Transverse colon (tissue), 4 donors: ENCODE results near the gene RINT1. TPM values are rescaled to one million over a fixed set of nuclear protein-coding genes. Genes with fewer than 3 reads are reported as not detected.

Experiments
- DNase-seq: peaks from one replicate; pipeline ENCODE4 v3.0.0-alpha.2; 2019
- H3K27ac ChIP-seq, 4 donors: fragments of 200-600 bp; sonication (generic); 2 replicates each; pipeline ENCODE4 v1.5.1; 2016 to 2018; ENCODE audit warnings: inconsistent platforms in 4 of 4
- H3K27me3 ChIP-seq: fragments of 200-600 bp; sonication (generic); 2 replicates; pipeline ENCODE4 v1.5.1; 2017; ENCODE audit warnings: inconsistent platforms
- H3K36me3 ChIP-seq, 4 donors: fragments of 200-600 bp; sonication (generic); 2 replicates each; pipeline ENCODE4 v1.5.1; 2017 to 2019; ENCODE audit warnings: inconsistent platforms in 4 of 4
- H3K4me1 ChIP-seq, 4 donors: fragments of 200-600 bp; sonication (generic); 2 replicates each; pipeline ENCODE4 v1.5.1; 2017 to 2020; ENCODE audit warnings: inconsistent platforms in 4 of 4
- H3K4me3 ChIP-seq, 4 donors: fragments of 200-600 bp; sonication (generic); 1 replicate in 1 of 4; 2 replicates in 3 of 4; pipeline versions ENCODE4 v1.5.1 to v1.6.1; 2017 to 2019; ENCODE audit warnings: inconsistent platforms in 4 of 4
- H3K9me3 ChIP-seq, 2 donors: fragments of 200-600 bp; sonication (generic); 2 replicates each; pipeline ENCODE4 v1.5.1; 2017 to 2019; ENCODE audit warnings: inconsistent platforms in 2 of 2
- EP300 ChIP-seq: sonication (generic); formaldehyde crosslinking; IDR thresholded peaks from one replicate; pipeline ENCODE4 v1.6.1; 2017; ENCODE audit warnings: antibody characterized with exemption, low read depth
- POLR2A ChIP-seq: fragments of 450-650 bp; IDR thresholded peaks from one replicate; pipeline ENCODE4 v1.6.1; 2016; ENCODE audit warnings: antibody characterized with exemption, mild to moderate bottlenecking, moderate library complexity
- POLR2AphosphoS5 ChIP-seq, 3 donors: sonication (generic); formaldehyde crosslinking; IDR thresholded peaks; one replicate each; pipeline ENCODE4 v1.6.1; 2016; ENCODE audit warnings: antibody characterized with exemption in 3 of 3
- WGBS, 2 donors: methylation state at CpG; one replicate each; pipeline ENCODE4 v1.1.5; 2018; ENCODE audit warnings: low coverage in 1 of 2; 5-methylcytosine and 5-hydroxymethylcytosine counted together
- in situ Hi-C, 4 donors: fragments of 200-750 bp; cut with MboI; loops; one replicate each; pipeline versions ENCODE4 v1.15.0 to v1.15.1; 2017; ENCODE audit warnings: low sequenced_read_pairs in 3 of 4, low pct_ligation_motif_present in 1 of 4, low pct_unique_long_range_greater_than_20kb in 1 of 4
- intact Hi-C: fragments of 100-400 bp; cut with DNase I; formaldehyde crosslinking; loops from one replicate; pipeline ENCODE4 v1.15.1; 2023; ENCODE audit warnings: low total_unique reads
- total RNA-seq, 4 donors: library from RNA; depleted of rRNA; stranded (reverse); fragments of >200 nt; gene quantifications; one replicate each; pipeline ENCODE4 v1.1.0, GENCODE V29; 2016
- TF ChIP-seq, protein P1 (sequence below), 5 experiments: fragments of 200-600 bp in 3 of 5; fragments of 450-650 bp in 2 of 5; sonication (generic) in 3 of 5; IDR thresholded peaks; 1 replicate in 2 of 5; 2 replicates in 3 of 5; pipeline ENCODE4 v1.5.1; 2016 to 2017; ENCODE audit warnings: antibody characterized with exemption in 5 of 5, inconsistent platforms in 3 of 5, mild to moderate bottlenecking in 2 of 5, moderate library complexity in 1 of 5

RINT1 gene
- 10 to 100 TPM in 3 of 4 donors, 1 to 10 TPM in 1; 10.0 to 37.2 (median 19.0) TPM for total RNA-seq

DNA sequence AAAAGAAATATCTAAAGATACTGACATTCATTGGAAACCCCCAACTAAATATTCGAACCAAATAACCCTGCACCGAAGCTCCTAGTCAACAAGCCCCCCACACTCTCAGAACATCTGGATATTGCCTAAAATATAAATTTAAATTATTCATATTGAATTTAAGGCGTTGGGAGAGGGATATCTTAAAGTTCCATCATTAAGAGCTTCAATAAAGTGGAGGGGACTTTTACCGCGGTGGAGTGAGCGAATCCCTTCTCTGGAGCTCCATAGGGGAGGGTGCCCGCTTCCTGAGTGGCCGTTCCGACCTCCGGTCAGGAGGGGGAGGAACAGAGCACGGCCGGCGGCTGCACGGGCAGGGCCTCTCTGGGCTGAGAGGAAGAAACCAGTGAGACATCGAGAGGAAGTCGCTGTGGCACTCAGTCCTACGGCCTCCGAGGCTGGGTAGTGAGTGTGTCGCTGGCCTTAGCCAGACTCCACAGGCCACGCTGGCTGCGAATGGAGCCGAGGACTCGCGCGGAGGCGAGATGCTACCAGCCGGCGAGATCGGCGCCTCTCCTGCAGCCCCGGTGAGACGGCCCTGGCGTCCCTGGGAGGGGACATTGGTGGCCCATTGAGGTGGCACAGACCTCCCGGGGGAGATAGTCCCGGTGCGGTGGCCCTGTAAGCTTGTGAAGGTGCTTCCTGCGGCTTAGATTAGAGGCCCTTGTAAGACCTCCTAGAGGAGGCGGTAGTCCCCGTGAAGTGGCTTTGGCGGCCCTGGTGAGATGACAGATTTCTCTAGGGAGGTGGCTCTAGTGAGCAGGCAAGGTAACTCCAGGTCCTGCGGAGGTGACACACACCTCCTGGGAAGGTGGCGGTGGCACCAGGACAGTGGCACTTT lies at the start of gene RINT1:
Gene RINT1 (plus strand): TSS at position 410 of the 880 bp plus-strand sequence. CDS start 115 bp downstream, at position 525.
- WGBS, 2 donors, result 2 to 20% methylated on average over 1 to 35 of the region's 42 CpGs
- no peaks in the 10 kb centered on the region for H3K27me3 ChIP-seq
- intact Hi-C loops, result no loop called here
- H3K4me1 ChIP-seq, result peaks cover 8 to 27% (median 13%) of the 10 kb centered on the region in 4 donors
- H3K4me3 ChIP-seq, result peak within 1 kb of the TSS; percentile 69 to 84 (median 76)
- TF ChIP-seq EP300 (no peak), POLR2AphosphoS5 (IDR thresholded peaks at IDR 0.05) (peak; percentile 80 to 95 (median 93)), POLR2A (peak; percentile 93)
- TF ChIP-seq, protein P1, sequence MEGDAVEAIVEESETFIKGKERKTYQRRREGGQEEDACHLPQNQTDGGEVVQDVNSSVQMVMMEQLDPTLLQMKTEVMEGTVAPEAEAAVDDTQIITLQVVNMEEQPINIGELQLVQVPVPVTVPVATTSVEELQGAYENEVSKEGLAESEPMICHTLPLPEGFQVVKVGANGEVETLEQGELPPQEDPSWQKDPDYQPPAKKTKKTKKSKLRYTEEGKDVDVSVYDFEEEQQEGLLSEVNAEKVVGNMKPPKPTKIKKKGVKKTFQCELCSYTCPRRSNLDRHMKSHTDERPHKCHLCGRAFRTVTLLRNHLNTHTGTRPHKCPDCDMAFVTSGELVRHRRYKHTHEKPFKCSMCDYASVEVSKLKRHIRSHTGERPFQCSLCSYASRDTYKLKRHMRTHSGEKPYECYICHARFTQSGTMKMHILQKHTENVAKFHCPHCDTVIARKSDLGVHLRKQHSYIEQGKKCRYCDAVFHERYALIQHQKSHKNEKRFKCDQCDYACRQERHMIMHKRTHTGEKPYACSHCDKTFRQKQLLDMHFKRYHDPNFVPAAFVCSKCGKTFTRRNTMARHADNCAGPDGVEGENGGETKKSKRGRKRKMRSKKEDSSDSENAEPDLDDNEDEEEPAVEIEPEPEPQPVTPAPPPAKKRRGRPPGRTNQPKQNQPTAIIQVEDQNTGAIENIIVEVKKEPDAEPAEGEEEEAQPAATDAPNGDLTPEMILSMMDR (IDR thresholded peaks at IDR 0.05), result peak; percentile 50 to 66 (median 53)
- in situ Hi-C loops, result no loop called here
- DNase-seq, result peak; percentile 94
- peak within 1 kb of the TSS; percentile 86 to 91 (median 90) for H3K27ac ChIP-seq
- H3K9me3 ChIP-seq, result no peaks in the 10 kb centered on the region
- peaks cover 0 to 13% (median 0%) of the 10 kb centered on the region in 4 donors for H3K36me3 ChIP-seq

DNA sequence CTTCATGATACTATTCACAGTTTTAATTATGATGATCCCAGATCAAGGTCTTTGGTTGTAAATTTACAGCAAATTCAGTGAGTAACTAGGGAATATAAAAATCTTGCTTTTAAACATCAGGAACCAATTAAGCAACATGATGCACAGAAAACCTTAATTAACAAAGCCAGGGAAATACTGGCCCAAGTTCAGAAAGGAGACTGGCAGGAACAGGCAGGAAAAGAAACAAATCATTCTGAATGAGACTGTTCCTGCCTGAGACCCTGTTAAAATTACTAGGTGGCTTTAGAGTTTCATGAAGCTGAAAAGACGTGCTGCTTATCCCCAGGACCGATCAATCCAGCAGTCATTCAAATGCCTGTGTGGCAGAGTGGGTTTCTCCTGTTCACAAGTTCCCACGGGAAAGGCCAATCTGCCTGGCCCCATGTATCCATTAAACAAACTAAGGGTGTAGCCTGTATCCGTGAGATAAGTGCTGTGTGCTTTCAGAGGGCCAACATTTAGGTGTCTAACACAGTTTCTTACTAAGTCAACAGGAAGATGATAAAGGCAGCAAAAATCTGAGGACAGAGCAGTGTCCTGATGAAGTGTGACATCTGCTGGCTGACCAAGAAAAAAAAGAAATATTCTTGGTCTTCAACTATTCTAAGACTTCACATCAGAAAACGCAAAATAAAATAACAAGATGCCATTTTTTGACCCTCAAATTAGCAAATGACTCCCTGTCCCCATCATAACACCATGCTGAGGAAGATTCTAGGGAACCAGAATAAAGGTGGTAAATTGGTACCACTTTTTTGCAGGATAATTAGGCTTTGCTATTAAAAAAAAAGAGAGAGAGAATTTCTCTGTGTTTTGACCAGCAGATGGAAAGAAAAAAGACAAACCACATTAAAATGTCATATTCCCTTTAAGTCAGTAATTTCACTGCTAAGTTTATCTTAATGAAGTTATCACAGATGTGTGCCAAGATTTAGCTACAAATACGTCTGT lies 44.1 kb upstream of the RINT1 start:
- Histone ChIP-seq H3K27ac (no peak overlapping the region), H3K36me3 (peaks cover 0 to 9% (median 2%) of the 10 kb centered on the region in 4 donors), H3K9me3 (no peaks in the 10 kb centered on the region), H3K4me3 (no peak overlapping the region), H3K27me3 (no peaks in the 10 kb centered on the region), H3K4me1 (peaks cover 0 to 7% (median 2%) of the 10 kb centered on the region in 4 donors)
- WGBS, 2 donors, result 52 to 59% methylated on average over 2 to 6 of the region's 6 CpGs
- TF ChIP-seq, protein P1 (IDR thresholded peaks at IDR 0.05), result peak in 4 of 5 experiments; percentile 15 to 29 (median 26)
- TF ChIP-seq EP300 (no peak), POLR2AphosphoS5 (IDR thresholded peaks at IDR 0.05) (peak in 1 of 3 donors; percentile 22)
- intact Hi-C loops (no loop called here), in situ Hi-C loops (no loop called here)
- no peak for DNase-seq

DNA sequence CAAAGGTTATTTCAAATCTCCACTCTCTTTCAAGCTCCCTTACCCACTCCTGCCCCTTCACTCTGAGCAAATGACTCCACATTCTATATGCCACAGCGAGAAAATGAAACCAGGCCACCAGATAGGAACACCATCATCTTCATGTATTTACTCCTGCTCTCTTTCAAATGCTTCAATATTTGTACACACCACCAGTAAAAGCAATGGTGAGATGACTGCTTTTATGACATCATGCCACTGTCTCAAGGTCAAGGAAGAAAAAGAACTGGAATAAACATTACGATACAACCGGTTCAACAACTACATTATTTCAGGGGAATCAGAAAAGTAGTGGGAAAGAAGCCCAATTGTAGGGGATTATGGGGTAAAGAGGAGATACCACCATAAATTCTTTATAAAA lies 42.6 kb upstream of the RINT1 start:
- Histone ChIP-seq H3K9me3 (no peaks in the 10 kb centered on the region), H3K27me3 (no peaks in the 10 kb centered on the region), H3K4me3 (no peak overlapping the region), H3K36me3 (peaks cover 0 to 9% (median 2%) of the 10 kb centered on the region in 4 donors), H3K4me1 (peaks cover 0 to 7% (median 2%) of the 10 kb centered on the region in 4 donors), H3K27ac (no peak overlapping the region)
- in situ Hi-C loops (no loop called here), intact Hi-C loops (no loop called here)
- 82 to 97% methylated on average over 3 of the region's 3 CpGs for WGBS, 2 donors
- no peak for DNase-seq
- TF ChIP-seq EP300 (no peak), POLR2AphosphoS5 (IDR thresholded peaks at IDR 0.05) (no peak), POLR2A (no peak)
- TF ChIP-seq, protein P1 (IDR thresholded peaks at IDR 0.05), result no peak
